Measurements from ENCODE around the gene ZSWIM4. TPM values are rescaled to one million over a fixed set of nuclear protein-coding genes. Genes with fewer than 3 reads are reported as not detected.

The ZSWIM4 gene
- polyA plus RNA-seq, 1 donor (not counting 4 experiments of a cell fraction or from before 2014, with no cell fraction given): 0.71 TPM

GRCh38 chr19:13799669-13800068 is 4.4 kb downstream of the ZSWIM4 start:
- Histone ChIP-seq H3K9me3 (ENCODE audit: control insufficient read depth, low read depth, low read length) (no peaks in the 10 kb centered on the region), H3K9ac (ENCODE audit: control insufficient read depth, extremely low read depth, insufficient read depth, low read length) (no peak overlapping the region), H3K36me3 (ENCODE audit: control insufficient read depth in 2 of 2, extremely low read depth in 1 of 2, insufficient read depth in 2 of 2, low read length in 2 of 2) (peaks cover under 1 to 4% of the 10 kb centered on the region in 2 experiments), H3K4me1 (ENCODE audit: control insufficient read depth, extremely low read depth, insufficient read depth, low read length) (peaks cover 23% of the 10 kb centered on the region), H4K20me1 (ENCODE audit: control insufficient read depth, extremely low read depth, insufficient read depth, low read length) (no peaks in the 10 kb centered on the region), H3K27ac (ENCODE audit: control insufficient read depth, insufficient read depth, low read length) (no peak overlapping the region), H3K4me2 (ENCODE audit: control insufficient read depth, extremely low read depth, insufficient read depth, low read depth, low read length) (no peak overlapping the region), H3K4me3 (ENCODE audit: control insufficient read depth in 2 of 3, extremely low read depth in 1 of 3, insufficient read depth in 2 of 3, low read depth in 1 of 3, low read length in 3 of 3) (no peak overlapping the region), H2AFZ (ENCODE audit: control insufficient read depth, low read length) (no peak overlapping the region), H3K9me1 (ENCODE audit: control insufficient read depth, extremely low read depth, insufficient read depth, low read length) (peaks cover 2% of the 10 kb centered on the region), H3K79me2 (ENCODE audit: control insufficient read depth, insufficient read depth, low read length) (peaks cover 4% of the 10 kb centered on the region), H3K27me3 (ENCODE audit: control insufficient read depth, extremely low read depth, insufficient read depth, low read length) (no peaks in the 10 kb centered on the region)
- DNase-seq (ENCODE audit: low read depth, low spot score) (no peak), FAIRE-seq (no peak)
- no peak for TF ChIP-seq CTCF (optimal IDR thresholded peaks at IDR 0.05 in 1 of 3, IDR thresholded peaks at IDR 0.05 in 1 of 3, conservative IDR thresholded peaks at IDR 0.05 in 1 of 3; ENCODE audit: extremely low read depth in 1 of 3, insufficient read depth in 2 of 3, low read length in 3 of 3)
- TF ChIP-seq EZH2 (IDR thresholded peaks at IDR 0.05; ENCODE audit: low read length): no peak
- dilution Hi-C loops (cut with MboI; ENCODE audit: extremely low pct_ligation_motif_present, low sequenced_read_pairs): no loop called here

- no peak overlapping the region for H3K4me3 ChIP-seq (ENCODE audit: control insufficient read depth in 2 of 3, extremely low read depth in 1 of 3, insufficient read depth in 2 of 3, low read depth in 1 of 3, low read length in 3 of 3)
- no peak overlapping the region for H3K9ac ChIP-seq (ENCODE audit: control insufficient read depth, extremely low read depth, insufficient read depth, low read length)
- no peak for DNase-seq (ENCODE audit: low read depth, low spot score)
- H3K79me2 ChIP-seq (ENCODE audit: control insufficient read depth, insufficient read depth, low read length): no peaks in the 10 kb centered on the region
- no peaks in the 10 kb centered on the region for H3K9me1 ChIP-seq (ENCODE audit: control insufficient read depth, extremely low read depth, insufficient read depth, low read length)
- no peaks in the 10 kb centered on the region for H4K20me1 ChIP-seq (ENCODE audit: control insufficient read depth, extremely low read depth, insufficient read depth, low read length)
- H3K4me2 ChIP-seq (ENCODE audit: control insufficient read depth, extremely low read depth, insufficient read depth, low read depth, low read length): no peak overlapping the region
- dilution Hi-C loops (cut with MboI; ENCODE audit: extremely low pct_ligation_motif_present, low sequenced_read_pairs): no loop called here
- H3K36me3 ChIP-seq (ENCODE audit: control insufficient read depth in 2 of 2, extremely low read depth in 1 of 2, insufficient read depth in 2 of 2, low read length in 2 of 2): peaks cover 4 to 11% of the 10 kb centered on the region in 2 experiments
- H3K27ac ChIP-seq (ENCODE audit: control insufficient read depth, insufficient read depth, low read length): no peak overlapping the region
- H3K27me3 ChIP-seq (ENCODE audit: control insufficient read depth, extremely low read depth, insufficient read depth, low read length): no peaks in the 10 kb centered on the region
- no peak overlapping the region for H2AFZ ChIP-seq (ENCODE audit: control insufficient read depth, low read length)
- no peaks in the 10 kb centered on the region for H3K9me3 ChIP-seq (ENCODE audit: control insufficient read depth, low read depth, low read length)
- FAIRE-seq: no peak
- H3K4me1 ChIP-seq (ENCODE audit: control insufficient read depth, extremely low read depth, insufficient read depth, low read length): peaks cover 3% of the 10 kb centered on the region
- TF ChIP-seq EZH2 (IDR thresholded peaks at IDR 0.05; ENCODE audit: low read length) (no peak), CTCF (optimal IDR thresholded peaks at IDR 0.05 in 1 of 3, IDR thresholded peaks at IDR 0.05 in 1 of 3, conservative IDR thresholded peaks at IDR 0.05 in 1 of 3; ENCODE audit: extremely low read depth in 1 of 3, insufficient read depth in 2 of 3, low read length in 3 of 3) (no peak)
These were observed 7.8 kb downstream of the ZSWIM4 start for GRCh38 chr19:13803038-13803437.

All from keratinocyte (primary cell).